Measurements from ENCODE around the gene ITGAE.

Gene ITGAE

GRCh38 chr17:3815122-3815521, 14.1 kb upstream of the ITGAE start:
- Histone ChIP-seq H3K27me3 (ENCODE audit: control insufficient read depth, insufficient read depth, low read length) (no peaks in the 10 kb centered on the region), H3K9me3 (ENCODE audit: control insufficient read depth, low read length) (no peaks in the 10 kb centered on the region), H3K9ac (ENCODE audit: low read length) (no peak overlapping the region), H3K4me1 (ENCODE audit: control insufficient read depth, insufficient read depth, low read length) (no peaks in the 10 kb centered on the region), H3K4me3 (ENCODE audit: low read length) (no peak overlapping the region), H3K36me3 (ENCODE audit: control insufficient read depth, insufficient read depth, low read length) (peaks cover 9% of the 10 kb centered on the region)

- no peak overlapping the region for H3K4me3 ChIP-seq (ENCODE audit: low read length)
- H3K36me3 ChIP-seq (ENCODE audit: control insufficient read depth, insufficient read depth, low read length): peaks cover 9% of the 10 kb centered on the region
- no peaks in the 10 kb centered on the region for H3K27me3 ChIP-seq (ENCODE audit: control insufficient read depth, insufficient read depth, low read length)
- H3K4me1 ChIP-seq (ENCODE audit: control insufficient read depth, insufficient read depth, low read length): no peaks in the 10 kb centered on the region
- H3K9me3 ChIP-seq (ENCODE audit: control insufficient read depth, low read length): no peaks in the 10 kb centered on the region
- H3K9ac ChIP-seq (ENCODE audit: low read length): no peak overlapping the region
These were observed 13.4 kb upstream of the ITGAE start for GRCh38 chr17:3814361-3814760.

GRCh38 chr17:3813171-3813570, 12.2 kb upstream of the ITGAE start:
- no peak overlapping the region for H3K9ac ChIP-seq (ENCODE audit: low read length)
- no peaks in the 10 kb centered on the region for H3K9me3 ChIP-seq (ENCODE audit: control insufficient read depth, low read length)
- no peak overlapping the region for H3K4me3 ChIP-seq (ENCODE audit: low read length)
- H3K4me1 ChIP-seq (ENCODE audit: control insufficient read depth, insufficient read depth, low read length): no peaks in the 10 kb centered on the region
- peaks cover 9% of the 10 kb centered on the region for H3K36me3 ChIP-seq (ENCODE audit: control insufficient read depth, insufficient read depth, low read length)
- H3K27me3 ChIP-seq (ENCODE audit: control insufficient read depth, insufficient read depth, low read length): no peaks in the 10 kb centered on the region

GRCh38 chr17:3812771-3813170, 11.8 kb upstream of the ITGAE start:
- H3K27me3 ChIP-seq (ENCODE audit: control insufficient read depth, insufficient read depth, low read length): no peaks in the 10 kb centered on the region
- no peak overlapping the region for H3K9ac ChIP-seq (ENCODE audit: low read length)
- H3K4me3 ChIP-seq (ENCODE audit: low read length): no peak overlapping the region
- peaks cover 9% of the 10 kb centered on the region for H3K36me3 ChIP-seq (ENCODE audit: control insufficient read depth, insufficient read depth, low read length)
- H3K9me3 ChIP-seq (ENCODE audit: control insufficient read depth, low read length): no peaks in the 10 kb centered on the region
- H3K4me1 ChIP-seq (ENCODE audit: control insufficient read depth, insufficient read depth, low read length): no peaks in the 10 kb centered on the region

- Histone ChIP-seq H3K4me1 (ENCODE audit: control insufficient read depth, insufficient read depth, low read length) (no peaks in the 10 kb centered on the region), H3K36me3 (ENCODE audit: control insufficient read depth, insufficient read depth, low read length) (peaks cover 9% of the 10 kb centered on the region), H3K9me3 (ENCODE audit: control insufficient read depth, low read length) (no peaks in the 10 kb centered on the region)
These were observed 11.3 kb upstream of the ITGAE start for GRCh38 chr17:3812284-3812683.

GRCh38 chr17:3810019-3810418, 9.0 kb upstream of the ITGAE start:
- no peak overlapping the region for H3K4me3 ChIP-seq (ENCODE audit: low read length)
- no peak overlapping the region for H3K9ac ChIP-seq (ENCODE audit: low read length)
- peaks cover 8% of the 10 kb centered on the region for H3K36me3 ChIP-seq (ENCODE audit: control insufficient read depth, insufficient read depth, low read length)
- H3K27me3 ChIP-seq (ENCODE audit: control insufficient read depth, insufficient read depth, low read length): no peaks in the 10 kb centered on the region
- no peaks in the 10 kb centered on the region for H3K4me1 ChIP-seq (ENCODE audit: control insufficient read depth, insufficient read depth, low read length)
- no peaks in the 10 kb centered on the region for H3K9me3 ChIP-seq (ENCODE audit: control insufficient read depth, low read length)

More at GRCh38 chr17:3812284-3812683, 11.3 kb upstream of the ITGAE start:
- Histone ChIP-seq H3K9ac (ENCODE audit: low read length) (no peak overlapping the region), H3K27me3 (ENCODE audit: control insufficient read depth, insufficient read depth, low read length) (no peaks in the 10 kb centered on the region), H3K4me3 (ENCODE audit: low read length) (no peak overlapping the region)

- H3K27me3 ChIP-seq (ENCODE audit: control insufficient read depth, insufficient read depth, low read length): no peaks in the 10 kb centered on the region
- no peaks in the 10 kb centered on the region for H3K9me3 ChIP-seq (ENCODE audit: control insufficient read depth, low read length)
- H3K9ac ChIP-seq (ENCODE audit: low read length): no peak overlapping the region
- peaks cover 4% of the 10 kb centered on the region for H3K36me3 ChIP-seq (ENCODE audit: control insufficient read depth, insufficient read depth, low read length)
- no peak overlapping the region for H3K4me3 ChIP-seq (ENCODE audit: low read length)
- H3K4me1 ChIP-seq (ENCODE audit: control insufficient read depth, insufficient read depth, low read length): no peaks in the 10 kb centered on the region
These were observed 8.1 kb upstream of the ITGAE start for GRCh38 chr17:3809135-3809534.

- H3K9ac ChIP-seq (ENCODE audit: low read length): no peak overlapping the region
- no peaks in the 10 kb centered on the region for H3K9me3 ChIP-seq (ENCODE audit: control insufficient read depth, low read length)
- H3K4me1 ChIP-seq (ENCODE audit: control insufficient read depth, insufficient read depth, low read length): no peaks in the 10 kb centered on the region
- no peaks in the 10 kb centered on the region for H3K36me3 ChIP-seq (ENCODE audit: control insufficient read depth, insufficient read depth, low read length)
- H3K27me3 ChIP-seq (ENCODE audit: control insufficient read depth, insufficient read depth, low read length): no peaks in the 10 kb centered on the region
- no peak overlapping the region for H3K4me3 ChIP-seq (ENCODE audit: low read length)
These were observed 7.7 kb upstream of the ITGAE start for GRCh38 chr17:3808701-3809100.

- no peaks in the 10 kb centered on the region for H3K4me1 ChIP-seq (ENCODE audit: control insufficient read depth, insufficient read depth, low read length)
- H3K36me3 ChIP-seq (ENCODE audit: control insufficient read depth, insufficient read depth, low read length): no peaks in the 10 kb centered on the region
- no peaks in the 10 kb centered on the region for H3K9me3 ChIP-seq (ENCODE audit: control insufficient read depth, low read length)
- H3K4me3 ChIP-seq (ENCODE audit: low read length): no peak overlapping the region
- no peak overlapping the region for H3K9ac ChIP-seq (ENCODE audit: low read length)
- H3K27me3 ChIP-seq (ENCODE audit: control insufficient read depth, insufficient read depth, low read length): no peaks in the 10 kb centered on the region
These were observed 4.6 kb upstream of the ITGAE start for GRCh38 chr17:3805581-3805980.

GRCh38 chr17:3804503-3804931, 3.5 kb upstream of the ITGAE start:
- H3K36me3 ChIP-seq (ENCODE audit: control insufficient read depth, insufficient read depth, low read length): no peaks in the 10 kb centered on the region
- no peak overlapping the region for H3K9ac ChIP-seq (ENCODE audit: low read length)
- no peak overlapping the region for H3K4me3 ChIP-seq (ENCODE audit: low read length)
- no peaks in the 10 kb centered on the region for H3K27me3 ChIP-seq (ENCODE audit: control insufficient read depth, insufficient read depth, low read length)
- no peaks in the 10 kb centered on the region for H3K4me1 ChIP-seq (ENCODE audit: control insufficient read depth, insufficient read depth, low read length)
- no peaks in the 10 kb centered on the region for H3K9me3 ChIP-seq (ENCODE audit: control insufficient read depth, low read length)

GRCh38 chr17:3803308-3803640, 2.3 kb upstream of the ITGAE start:
- Histone ChIP-seq H3K9me3 (ENCODE audit: control insufficient read depth, low read length) (no peaks in the 10 kb centered on the region), H3K4me3 (ENCODE audit: low read length) (no peak overlapping the region), H3K9ac (ENCODE audit: low read length) (no peak overlapping the region), H3K27me3 (ENCODE audit: control insufficient read depth, insufficient read depth, low read length) (no peaks in the 10 kb centered on the region), H3K36me3 (ENCODE audit: control insufficient read depth, insufficient read depth, low read length) (no peaks in the 10 kb centered on the region), H3K4me1 (ENCODE audit: control insufficient read depth, insufficient read depth, low read length) (no peaks in the 10 kb centered on the region)

GRCh38 chr17:3802461-3803307, 1.7 kb upstream of the ITGAE start:
- Histone ChIP-seq H3K27me3 (ENCODE audit: control insufficient read depth, insufficient read depth, low read length) (no peaks in the 10 kb centered on the region), H3K9me3 (ENCODE audit: control insufficient read depth, low read length) (no peaks in the 10 kb centered on the region), H3K9ac (ENCODE audit: low read length) (no peak overlapping the region), H3K36me3 (ENCODE audit: control insufficient read depth, insufficient read depth, low read length) (no peaks in the 10 kb centered on the region), H3K4me3 (ENCODE audit: low read length) (no peak overlapping the region), H3K4me1 (ENCODE audit: control insufficient read depth, insufficient read depth, low read length) (no peaks in the 10 kb centered on the region)

- Histone ChIP-seq H3K36me3 (ENCODE audit: control insufficient read depth, insufficient read depth, low read length) (no peaks in the 10 kb centered on the region), H3K4me3 (ENCODE audit: low read length) (no peak overlapping the region), H3K4me1 (ENCODE audit: control insufficient read depth, insufficient read depth, low read length) (no peaks in the 10 kb centered on the region), H3K27me3 (ENCODE audit: control insufficient read depth, insufficient read depth, low read length) (no peaks in the 10 kb centered on the region), H3K9me3 (ENCODE audit: control insufficient read depth, low read length) (no peaks in the 10 kb centered on the region), H3K9ac (ENCODE audit: low read length) (no peak overlapping the region)
These were observed 804 bp upstream of the ITGAE start for GRCh38 chr17:3801792-3802191.
